PC-3 (cell line): ENCODE results near the gene TMEM169.

ENCODE experiments used
- CTCF ChIP-seq: fragments of 300-600 bp; sonication (generic); conservative IDR thresholded peaks from 2 replicates; pipeline ENCODE4 v1.5.1; 2017; ENCODE audit warnings: antibody characterized with exemption, low read depth, mild to moderate bottlenecking, low read length
- EZH2 ChIP-seq: fragments of 300-600 bp; sonication (generic); IDR thresholded peaks from one replicate; pipeline ENCODE4 v1.6.1; 2017; ENCODE audit warnings: antibody characterized with exemption, mild to moderate bottlenecking, low read length; ENCODE audit not compliant: unreplicated experiment

- TF ChIP-seq CTCF (no peak), EZH2 (no peak)
These were observed at the start of gene TMEM169, which contains the start of gene PECR for GRCh38 chr2:216081487-216082116.
